Tibial artery (tissue), 4 donors: ENCODE results near the gene SLFNL1.

Experiments used
- DNase-seq, 2 donors: peaks; one replicate each; pipeline ENCODE4 v3.0.0-alpha.2; 2019
- H3K27ac ChIP-seq, 2 donors: fragments of 200-600 bp; sonication (generic) in 1 of 2; 1 replicate in 1 of 2; 2 replicates in 1 of 2; pipeline ENCODE4 v1.5.1; 2018 to 2019; ENCODE audit warnings: mild to moderate bottlenecking in 1 of 2
- H3K27me3 ChIP-seq, 2 donors: fragments of 200-600 bp; sonication (generic) in 1 of 2; one replicate each; pipeline versions ENCODE4 v1.5.1 to v1.6.0; 2016 to 2019
- H3K36me3 ChIP-seq, 3 donors: fragments of 200-600 bp; sonication (generic) in 2 of 3; one replicate each; pipeline ENCODE4 v1.5.1; 2016 to 2019; ENCODE audit warnings: mild to moderate bottlenecking in 2 of 3
- H3K4me1 ChIP-seq, 4 donors: fragments of 200-600 bp; sonication (generic) in 2 of 4; 1 replicate in 3 of 4; 2 replicates in 1 of 4; pipeline ENCODE4 v1.5.1; 2016 to 2019
- H3K4me3 ChIP-seq, 2 donors: fragments of 200-600 bp; sonication (generic) in 1 of 2; 1 replicate in 1 of 2; 2 replicates in 1 of 2; pipeline ENCODE4 v1.5.1; 2018 to 2019; ENCODE audit warnings: mild to moderate bottlenecking in 2 of 2
- H3K9me3 ChIP-seq, 3 donors: fragments of 200-600 bp; sonication (generic) in 1 of 3; one replicate each; pipeline ENCODE4 v1.5.1; 2016 to 2019
- intact Hi-C: fragments of 100-400 bp; cut with DNase I; formaldehyde crosslinking; loops from one replicate; pipeline ENCODE4 v1.15.0; 2023; ENCODE audit warnings: low total_unique reads
- TF ChIP-seq, protein P1 (sequence below), 2 experiments: fragments of 200-600 bp in 1 of 2; fragments of 450-650 bp in 1 of 2; IDR thresholded peaks; one replicate each; pipeline ENCODE4 v1.5.1; 2017 to 2019; ENCODE audit warnings: antibody characterized with exemption in 2 of 2, mild to moderate bottlenecking in 1 of 2, moderate library complexity in 1 of 2

The SLFNL1 gene

DNA sequence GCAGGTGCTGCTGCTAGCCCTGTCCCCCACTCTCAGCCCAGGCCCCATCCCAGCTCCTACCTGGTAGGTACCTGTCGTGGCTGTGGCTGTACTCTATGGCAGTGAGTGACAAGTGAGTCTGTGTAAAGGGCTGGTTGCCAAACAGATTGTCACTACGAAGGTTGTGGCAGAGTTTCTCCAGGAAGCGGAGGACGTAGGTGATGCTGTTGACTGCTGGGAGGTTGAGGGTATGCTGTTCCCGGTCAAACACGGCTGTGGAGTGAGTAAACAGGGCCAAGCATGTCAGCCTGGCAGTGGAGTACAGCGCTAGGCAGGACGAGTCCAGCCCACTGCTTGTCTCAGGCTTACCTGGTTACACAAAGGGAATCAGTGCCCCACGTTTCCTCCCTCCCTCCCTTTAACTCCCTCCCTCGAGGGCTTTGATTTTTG, 24.8 kb upstream of the SLFNL1 start:
- no peaks in the 10 kb centered on the region for H3K27me3 ChIP-seq
- no peaks in the 10 kb centered on the region for H3K9me3 ChIP-seq
- H3K36me3 ChIP-seq = peaks cover 0 to 28% (median 26%) of the 10 kb centered on the region in 3 donors
- intact Hi-C loops = no loop called here
- no peak for DNase-seq
- peak overlapping the region; percentile 85 to 91 for H3K27ac ChIP-seq
- TF ChIP-seq, protein P1, sequence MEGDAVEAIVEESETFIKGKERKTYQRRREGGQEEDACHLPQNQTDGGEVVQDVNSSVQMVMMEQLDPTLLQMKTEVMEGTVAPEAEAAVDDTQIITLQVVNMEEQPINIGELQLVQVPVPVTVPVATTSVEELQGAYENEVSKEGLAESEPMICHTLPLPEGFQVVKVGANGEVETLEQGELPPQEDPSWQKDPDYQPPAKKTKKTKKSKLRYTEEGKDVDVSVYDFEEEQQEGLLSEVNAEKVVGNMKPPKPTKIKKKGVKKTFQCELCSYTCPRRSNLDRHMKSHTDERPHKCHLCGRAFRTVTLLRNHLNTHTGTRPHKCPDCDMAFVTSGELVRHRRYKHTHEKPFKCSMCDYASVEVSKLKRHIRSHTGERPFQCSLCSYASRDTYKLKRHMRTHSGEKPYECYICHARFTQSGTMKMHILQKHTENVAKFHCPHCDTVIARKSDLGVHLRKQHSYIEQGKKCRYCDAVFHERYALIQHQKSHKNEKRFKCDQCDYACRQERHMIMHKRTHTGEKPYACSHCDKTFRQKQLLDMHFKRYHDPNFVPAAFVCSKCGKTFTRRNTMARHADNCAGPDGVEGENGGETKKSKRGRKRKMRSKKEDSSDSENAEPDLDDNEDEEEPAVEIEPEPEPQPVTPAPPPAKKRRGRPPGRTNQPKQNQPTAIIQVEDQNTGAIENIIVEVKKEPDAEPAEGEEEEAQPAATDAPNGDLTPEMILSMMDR (IDR thresholded peaks at IDR 0.05) = no peak
- no peak overlapping the region for H3K4me3 ChIP-seq
- peaks cover 0 to 39% (median 29%) of the 10 kb centered on the region in 4 donors for H3K4me1 ChIP-seq

DNA sequence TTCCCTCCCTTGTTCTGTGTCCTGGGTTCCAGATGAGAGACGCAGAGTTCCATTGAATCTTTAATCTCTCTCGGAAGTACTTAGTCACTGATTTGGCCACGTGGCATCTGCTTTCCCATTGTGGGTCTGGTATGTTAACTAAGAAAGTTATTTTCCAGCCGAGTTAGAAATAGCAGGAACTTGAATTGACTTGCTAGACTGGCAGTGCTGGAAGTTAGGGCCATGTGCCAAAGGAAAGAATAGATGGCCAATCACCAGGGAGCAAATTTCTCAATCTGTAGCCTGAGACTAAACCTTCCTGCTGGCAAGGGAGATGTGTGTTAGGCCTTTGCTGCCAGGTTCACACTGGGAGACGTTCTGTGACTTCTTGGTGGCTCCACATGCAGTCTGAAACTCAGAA, 24.2 kb upstream of the SLFNL1 start:
- TF ChIP-seq, protein P1 (IDR thresholded peaks at IDR 0.05) = no peak
- H3K9me3 ChIP-seq = no peaks in the 10 kb centered on the region
- intact Hi-C loops = no loop called here
- peaks cover 0 to 39% (median 29%) of the 10 kb centered on the region in 4 donors for H3K4me1 ChIP-seq
- peak overlapping the region; percentile 85 to 91 for H3K27ac ChIP-seq
- H3K27me3 ChIP-seq = no peaks in the 10 kb centered on the region
- H3K36me3 ChIP-seq = peaks cover 4 to 29% (median 22%) of the 10 kb centered on the region in 3 donors
- peak; percentile 87 to 93 for DNase-seq
- H3K4me3 ChIP-seq = no peak overlapping the region

DNA sequence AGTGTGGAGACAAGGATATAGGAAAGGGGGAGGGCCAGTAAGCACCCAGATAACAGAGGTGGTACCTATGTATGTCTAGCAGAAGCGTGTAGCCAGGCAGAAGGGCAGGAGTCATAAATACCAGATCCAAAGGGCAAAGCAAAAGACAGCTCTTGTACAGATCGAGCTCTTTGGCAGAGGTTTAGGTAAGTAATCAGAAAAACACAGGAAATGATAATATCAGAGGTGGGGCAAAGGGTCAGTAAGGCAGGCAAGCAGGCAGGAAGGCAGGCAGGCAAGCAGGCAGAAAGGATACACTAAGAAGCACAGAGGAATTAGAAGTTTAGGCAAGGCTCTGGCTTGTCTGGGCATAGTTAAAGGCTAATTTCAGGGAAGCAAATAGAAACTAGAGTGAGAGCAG, 22.7 kb upstream of the SLFNL1 start:
- intact Hi-C loops = no loop called here
- TF ChIP-seq, protein P1 (IDR thresholded peaks at IDR 0.05) = no peak
- Histone ChIP-seq H3K27me3 (no peaks in the 10 kb centered on the region), H3K4me1 (peaks cover 0 to 39% (median 29%) of the 10 kb centered on the region in 4 donors), H3K27ac (peak overlapping the region; percentile 85 to 91), H3K9me3 (no peaks in the 10 kb centered on the region), H3K4me3 (no peak overlapping the region), H3K36me3 (peaks cover 14 to 32% (median 26%) of the 10 kb centered on the region in 3 donors)
- no peak for DNase-seq

DNA sequence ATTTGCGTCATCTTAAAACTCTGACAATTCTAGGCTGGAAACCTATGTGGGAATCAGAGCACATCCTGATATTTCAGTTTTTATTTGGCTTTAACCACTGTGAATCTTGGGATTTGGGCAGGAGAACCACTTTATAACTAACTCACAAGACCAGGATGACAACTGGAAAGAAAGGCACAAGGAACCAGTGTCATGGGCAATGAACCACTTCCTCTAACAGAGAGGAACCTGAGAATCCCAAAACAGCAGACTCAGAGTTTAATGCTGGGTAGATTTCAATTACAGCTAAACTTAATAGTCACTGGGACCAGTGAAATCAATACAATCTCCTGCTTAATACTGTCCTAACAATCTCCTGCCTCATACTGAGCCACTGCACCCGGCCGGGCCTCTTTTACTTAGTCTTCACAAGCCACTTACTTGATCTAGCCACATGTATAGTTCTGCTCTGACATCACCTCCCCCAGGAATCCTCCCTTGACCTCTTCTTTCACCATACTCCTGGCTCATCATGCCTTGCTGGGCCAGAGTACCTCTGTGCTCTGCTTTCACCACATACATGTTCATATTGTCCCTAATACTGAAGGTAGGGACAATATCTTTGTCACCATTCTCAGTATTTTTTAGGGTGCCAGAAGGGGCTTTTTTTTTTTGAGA, 20.2 kb upstream of the SLFNL1 start:
- Histone ChIP-seq H3K9me3 (no peaks in the 10 kb centered on the region), H3K27ac (no peak overlapping the region), H3K27me3 (no peaks in the 10 kb centered on the region), H3K36me3 (peaks cover 25 to 46% (median 34%) of the 10 kb centered on the region in 3 donors), H3K4me1 (peaks cover 0 to 28% (median 25%) of the 10 kb centered on the region in 4 donors), H3K4me3 (no peak overlapping the region)
- TF ChIP-seq, protein P1 (IDR thresholded peaks at IDR 0.05) = no peak
- intact Hi-C loops = no loop called here
- peak in 1 of 2 donors; percentile 19 for DNase-seq

DNA sequence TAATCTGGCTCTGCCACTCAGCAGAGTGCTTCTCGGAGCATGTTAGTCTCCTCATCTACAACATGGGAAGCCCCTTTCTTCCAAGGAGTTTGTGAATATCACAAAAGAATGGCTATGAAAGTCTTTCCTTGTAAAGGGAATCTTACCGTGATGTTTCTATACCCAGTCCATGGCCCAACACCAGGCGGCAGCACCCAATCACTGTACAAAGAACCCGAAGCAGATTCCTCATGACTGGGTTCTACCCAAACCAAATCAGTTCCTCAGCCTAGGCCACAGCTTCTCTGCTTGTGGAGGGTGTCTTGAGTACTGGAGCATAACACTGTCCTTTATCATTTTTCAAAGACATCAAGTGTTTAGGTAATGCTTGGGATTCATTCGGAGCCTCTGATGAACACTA, 16.6 kb upstream of the SLFNL1 start:
- no peaks in the 10 kb centered on the region for H3K27me3 ChIP-seq
- no peak overlapping the region for H3K27ac ChIP-seq
- H3K9me3 ChIP-seq = no peaks in the 10 kb centered on the region
- H3K4me1 ChIP-seq = no peaks in the 10 kb centered on the region
- peaks cover 37 to 83% (median 40%) of the 10 kb centered on the region in 3 donors for H3K36me3 ChIP-seq
- TF ChIP-seq, protein P1 (IDR thresholded peaks at IDR 0.05) = peak; percentile 6 to 15
- intact Hi-C loops = loop anchor here (10.0 kb wide), 1 partner anchor 207 kb away; the partner anchor contains the start of gene SCMH1
- no peak for DNase-seq
- H3K4me3 ChIP-seq = no peak overlapping the region
